HCT116 (cell line): ENCODE measurements around the gene MBD5. TPM values are rescaled to one million over a fixed set of nuclear protein-coding genes. Genes with fewer than 3 reads are reported as not detected.

Experiments used
- ATAC-seq: fragments of 200-7000 bp; cut with Tn5 transposase; 2 replicates; pipeline ENCODE4 v1.9.1; 2020; ENCODE audit warnings: mild to moderate bottlenecking, moderate library complexity
- BruUV-seq: library from RNA; stranded (reverse); fragments of 400-500 nt; replicated peaks from 2 replicates; lab custom pipeline; 2021; lab: Mats Ljungman, UMichigan
- CTCF ChIA-PET: fragments of 300-600 bp; sonication (Branson Sonifier 250); formaldehyde crosslinking; loops from one replicate; lab custom pipeline; 2021; ENCODE audit warnings: antibody characterized with exemption; lab: Charles Lee
- POLR2A ChIA-PET: fragments of 300-600, 350-600 bp; sonication (Branson Sonifier 250); formaldehyde crosslinking; loops from one replicate; lab custom pipeline; 2021; ENCODE audit warnings: antibody characterized with exemption; lab: Charles Lee
- RAD21 ChIA-PET, 2 experiments: fragments of 300-600 bp; sonication (Branson Sonifier 250); formaldehyde crosslinking; loops; one replicate each; lab custom pipeline; 2023; ENCODE audit warnings: low total read pairs in 2 of 2; ENCODE audit not compliant: uncharacterized antibody in 2 of 2, unreplicated experiment in 2 of 2, low non-redundant PET in 1 of 2; lab: Charles Lee
- DNase-seq: peaks from one replicate; pipeline ENCODE4 v3.0.0-alpha.2; 2010; ENCODE audit warnings: low read depth, low spot score
- H2AFZ ChIP-seq: fragments of 200-600 bp; shearing (Covaris generic), sonication (generic); 2 replicates; pipeline ENCODE4 v1.6.1; 2017; ENCODE audit warnings: low read depth, mixed run types, mixed read lengths, antibody characterized with exemption, low read length; ENCODE audit not compliant: poor library complexity, severe bottlenecking
- H3K27ac ChIP-seq: 2 replicates; pipeline ENCODE4 v1.5.1; 2012; ENCODE audit warnings: low read depth, low read length
- H3K27me3 ChIP-seq: fragments of 200-600 bp; sonication (generic); 2 replicates; pipeline ENCODE4 v1.6.1; 2016; ENCODE audit warnings: mixed run types, low read length, mixed read lengths; ENCODE audit not compliant: insufficient read depth
- H3K36me3 ChIP-seq, 2 experiments: fragments of 200-500 bp in 1 of 2; fragments of 200-600 bp in 1 of 2; sonication (Bioruptor generic) in 1 of 2; sonication (generic) in 1 of 2; 2 replicates each; pipeline versions ENCODE4 v1.5.1 to v1.6.1; 2014 to 2016; ENCODE audit warnings: low read length in 2 of 2, inconsistent platforms in 1 of 2, mixed read lengths in 1 of 2, mixed run types in 1 of 2; ENCODE audit not compliant: insufficient read depth in 2 of 2, control insufficient read depth in 1 of 2
- H3K4me1 ChIP-seq, 2 experiments: fragments of 200-600 bp in 1 of 2; sonication (generic) in 1 of 2; 2 replicates each; pipeline versions ENCODE4 v1.5.1 to v1.6.1; 2012 to 2017; ENCODE audit warnings: low read length in 2 of 2, inconsistent platforms in 1 of 2, mild to moderate bottlenecking in 1 of 2, mixed read lengths in 1 of 2, mixed run types in 1 of 2, moderate library complexity in 1 of 2; ENCODE audit not compliant: insufficient read depth in 2 of 2, control insufficient read depth in 1 of 2
- H3K4me2 ChIP-seq: fragments of 200-600 bp; sonication (generic); 2 replicates; pipeline ENCODE4 v1.6.1; 2017; ENCODE audit warnings: mixed run types, low read length, mixed read lengths
- H3K4me3 ChIP-seq, 2 experiments: fragments of 200-600 bp in 1 of 2; sonication (generic) in 1 of 2; replicated peaks in 1 of 2; 2 replicates each; pipeline ENCODE4 v1.5.1; 2011 to 2016; ENCODE audit warnings: low read length in 2 of 2, control low read depth in 1 of 2, low read depth in 1 of 2, mild to moderate bottlenecking in 1 of 2, mixed read lengths in 1 of 2, mixed run types in 1 of 2
- H3K79me2 ChIP-seq: fragments of 200-600 bp; sonication (generic); 2 replicates; pipeline ENCODE4 v1.6.1; 2017; ENCODE audit warnings: mild to moderate bottlenecking, mixed run types, low read length, moderate library complexity, mixed read lengths; ENCODE audit not compliant: insufficient read depth
- H3K9ac ChIP-seq: fragments of 200-600 bp; sonication (generic); 2 replicates; pipeline ENCODE4 v1.6.1; 2016; ENCODE audit warnings: low read length, mixed read lengths
- H3K9me2 ChIP-seq: fragments of 200-600 bp; sonication (generic), shearing (Covaris generic); 2 replicates; pipeline ENCODE4 v1.6.1; 2017; ENCODE audit warnings: mixed run types, mild to moderate bottlenecking, moderate library complexity; ENCODE audit not compliant: insufficient read depth
- H3K9me3 ChIP-seq, 2 experiments: fragments of 200-500 bp in 1 of 2; fragments of 200-600 bp in 1 of 2; sonication (Bioruptor generic) in 1 of 2; sonication (generic) in 1 of 2; 2 replicates each; pipeline ENCODE4 v1.6.1; 2014 to 2017; ENCODE audit warnings: low read length in 2 of 2, mixed read lengths in 2 of 2, inconsistent platforms in 1 of 2, low read depth in 1 of 2, mild to moderate bottlenecking in 1 of 2, mixed run types in 1 of 2, moderate library complexity in 1 of 2; ENCODE audit not compliant: control insufficient read depth in 1 of 2, insufficient read depth in 1 of 2
- H4K20me1 ChIP-seq: fragments of 200-600 bp; sonication (generic), shearing (Covaris generic); 2 replicates; pipeline ENCODE4 v1.6.1; 2017; ENCODE audit warnings: mixed run types, mild to moderate bottlenecking, moderate library complexity; ENCODE audit not compliant: insufficient read depth
- EZH2 ChIP-seq: fragments of 200-600 bp; sonication (generic); IDR thresholded peaks from 2 replicates; pipeline ENCODE4 v1.6.1; 2017; ENCODE audit warnings: antibody characterized with exemption, mixed run types
- EZH2phosphoT487 ChIP-seq: fragments of 200-600 bp; IDR thresholded peaks from 2 replicates; pipeline ENCODE4 v1.6.1; 2018; ENCODE audit warnings: antibody characterized with exemption, borderline replicate concordance
- MAX ChIP-seq: IDR thresholded peaks from 2 replicates; pipeline ENCODE4 v1.6.1; 2012
- intact Hi-C: fragments of 100-400 bp; cut with micrococcal nuclease; formaldehyde crosslinking; loops from 2 replicates; pipeline ENCODE4 v1.10.0; 2022
- total RNA-seq: library from RNA; stranded (reverse); gene quantifications from one replicate; pipeline ENCODE4 v1.2.1, GENCODE V29; 2021; ENCODE audit not compliant: unreplicated experiment
- TF ChIP-seq, protein P1 (sequence below), 3 experiments: fragments of 200-600 bp in 1 of 3; sonication (generic) in 1 of 3; IDR thresholded peaks in 2 of 3; conservative IDR thresholded peaks in 1 of 3; 2 replicates each; pipeline ENCODE4 v1.5.1; 2012 to 2017; ENCODE audit warnings: low read depth in 2 of 3, low read length in 2 of 3, antibody characterized with exemption in 1 of 3, borderline replicate concordance in 1 of 3, control low read depth in 1 of 3, mild to moderate bottlenecking in 1 of 3, mixed read lengths in 1 of 3, mixed run types in 1 of 3, moderate library complexity in 1 of 3; ENCODE audit not compliant: insufficient read depth in 1 of 3

Gene MBD5
- total RNA-seq, 1 experiment from 2014 or later, result 20.5 TPM

DNA sequence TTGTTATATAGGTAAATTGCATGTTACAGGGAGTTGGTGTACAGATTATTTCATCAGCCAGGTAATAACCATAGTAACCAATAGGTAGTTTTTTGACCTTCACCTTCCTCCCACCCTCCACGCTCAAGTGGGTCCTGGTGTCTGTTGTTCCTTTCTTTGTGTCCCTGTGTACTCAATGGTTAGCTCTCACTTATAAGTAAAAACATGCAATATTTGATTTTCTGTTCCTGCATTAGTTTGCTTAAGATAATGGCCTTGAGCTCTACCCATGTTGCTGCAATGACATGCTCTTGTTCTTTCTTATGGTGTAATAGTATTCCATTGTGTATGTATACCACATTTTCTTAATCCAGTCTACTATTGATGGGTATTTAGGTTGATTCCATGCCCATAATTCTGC is 390.0 kb downstream of the MBD5 start (continued):
- TF ChIP-seq, protein P1, sequence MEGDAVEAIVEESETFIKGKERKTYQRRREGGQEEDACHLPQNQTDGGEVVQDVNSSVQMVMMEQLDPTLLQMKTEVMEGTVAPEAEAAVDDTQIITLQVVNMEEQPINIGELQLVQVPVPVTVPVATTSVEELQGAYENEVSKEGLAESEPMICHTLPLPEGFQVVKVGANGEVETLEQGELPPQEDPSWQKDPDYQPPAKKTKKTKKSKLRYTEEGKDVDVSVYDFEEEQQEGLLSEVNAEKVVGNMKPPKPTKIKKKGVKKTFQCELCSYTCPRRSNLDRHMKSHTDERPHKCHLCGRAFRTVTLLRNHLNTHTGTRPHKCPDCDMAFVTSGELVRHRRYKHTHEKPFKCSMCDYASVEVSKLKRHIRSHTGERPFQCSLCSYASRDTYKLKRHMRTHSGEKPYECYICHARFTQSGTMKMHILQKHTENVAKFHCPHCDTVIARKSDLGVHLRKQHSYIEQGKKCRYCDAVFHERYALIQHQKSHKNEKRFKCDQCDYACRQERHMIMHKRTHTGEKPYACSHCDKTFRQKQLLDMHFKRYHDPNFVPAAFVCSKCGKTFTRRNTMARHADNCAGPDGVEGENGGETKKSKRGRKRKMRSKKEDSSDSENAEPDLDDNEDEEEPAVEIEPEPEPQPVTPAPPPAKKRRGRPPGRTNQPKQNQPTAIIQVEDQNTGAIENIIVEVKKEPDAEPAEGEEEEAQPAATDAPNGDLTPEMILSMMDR (IDR thresholded peaks at IDR 0.05 in 2 of 3, conservative IDR thresholded peaks at IDR 0.05 in 1 of 3; ENCODE audit: borderline replicate concordance in 1 of 3, insufficient read depth in 1 of 3, low read depth in 2 of 3, low read length in 2 of 3), result no peak
- TF ChIP-seq, all 23 proteins: peak for 0

GRCh38 chr2:148416248-148416647 is 395.4 kb downstream of the MBD5 start:
- no peak for DNase-seq
- H3K27me3 ChIP-seq, result no peaks in the 10 kb centered on the region
- H3K36me3 ChIP-seq, result no peaks in the 10 kb centered on the region
- H3K9me3 ChIP-seq, result peaks cover 0 to 4% of the 10 kb centered on the region in 2 experiments; a peak in 1 of 4 replicates
- H3K27ac ChIP-seq, result no peak overlapping the region
- no peaks in the 10 kb centered on the region for H3K79me2 ChIP-seq
- no TSS peak for BruUV-seq
- no peak overlapping the region for H3K4me3 ChIP-seq
- H3K4me2 ChIP-seq, result no peak overlapping the region
- ChIA-PET RAD21 (no interaction called here), CTCF (no interaction called here), POLR2A (no interaction called here)
- no peak overlapping the region for H2AFZ ChIP-seq
- H3K4me1 ChIP-seq, result no peaks in the 10 kb centered on the region
- TF ChIP-seq, protein P1 (IDR thresholded peaks at IDR 0.05 in 2 of 3, conservative IDR thresholded peaks at IDR 0.05 in 1 of 3; ENCODE audit: borderline replicate concordance in 1 of 3, insufficient read depth in 1 of 3, low read depth in 2 of 3, low read length in 2 of 3), result no peak
- TF ChIP-seq MAX, result no peak
- no peak for TF ChIP-seq EZH2phosphoT487
- TF ChIP-seq EZH2, result no peak
- no peaks in the 10 kb centered on the region for H4K20me1 ChIP-seq
- intact Hi-C loops, result no loop called here
- ATAC-seq, result no peak
- H3K9me2 ChIP-seq, result no peaks in the 10 kb centered on the region
- H3K9ac ChIP-seq, result no peak overlapping the region
